K562 (cell line): ENCODE results near the gene FTH1.
A peak's percentile ranks its signal among the peaks of the same experiment; 100 is the strongest.

Experiments used
- FOXA3 ChIP-seq, 2 experiments: fragments of 450-650 bp in 1 of 2; sonication (generic) in 1 of 2; formaldehyde crosslinking; IDR thresholded peaks in 1 of 2; conservative IDR thresholded peaks in 1 of 2; 2 replicates each; pipeline versions ENCODE4 v1.4.0 to v1.8.0; 2020 to 2022; ENCODE audit warnings: mild to moderate bottlenecking in 2 of 2, missing genetic modification reagents in 1 of 2
- NCOA1 ChIP-seq: fragments of 450-650 bp; IDR thresholded peaks from 2 replicates; pipeline ENCODE4 v1.6.1; 2016; ENCODE audit warnings: low read depth

DNA sequence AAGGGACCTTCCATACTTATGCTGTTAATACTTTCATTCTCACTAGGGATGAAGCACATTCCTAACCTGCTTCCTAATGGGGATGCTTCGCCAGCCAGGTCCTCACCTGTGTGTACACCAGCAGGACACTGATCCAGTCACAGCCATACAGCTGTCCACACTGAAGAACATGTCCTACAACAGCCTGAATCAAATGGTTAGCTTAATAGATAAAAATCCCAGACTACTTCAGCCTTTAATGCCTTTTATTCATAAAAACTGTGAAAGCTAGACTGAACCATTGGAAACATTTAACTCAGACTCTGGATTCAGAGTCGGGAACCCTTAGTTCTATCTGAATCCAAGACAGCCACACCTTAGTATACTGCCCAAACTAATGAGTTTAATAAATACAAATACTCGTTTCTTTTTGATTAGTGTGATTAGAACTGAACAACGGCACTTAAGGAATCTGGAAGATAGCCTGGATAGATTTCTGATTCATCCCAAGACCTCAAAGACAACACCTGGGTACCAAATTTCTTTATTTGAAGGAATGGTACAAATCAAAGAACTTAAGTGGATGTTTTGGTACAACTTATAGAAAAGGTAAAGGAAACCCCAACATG lies 3.3 kb downstream of the FTH1 start:
- no peak for TF ChIP-seq NCOA1
- TF ChIP-seq FOXA3 (CRISPR knock-in tag; conservative IDR thresholded peaks at IDR 0.05 in 1 of 2, IDR thresholded peaks at IDR 0.05 in 1 of 2): peak in 1 of 2 experiments; percentile 3; a peak in 1 of 4 replicates
